HFF-Myc (cell line): ENCODE measurements around the gene MIR17HG.

Source experiments
- DNase-seq: peaks from one replicate; pipeline ENCODE4 v3.0.0-alpha.2; 2011; ENCODE audit warnings: low read depth; ENCODE audit errors: extremely low read depth
- H3K4me3 ChIP-seq: replicated peaks from 2 replicates; pipeline ENCODE4 v1.5.1; 2011; ENCODE audit warnings: low read depth, mild to moderate bottlenecking, control low read depth, low read length
- CTCF ChIP-seq: IDR thresholded peaks from 2 replicates; pipeline ENCODE4 v1.5.1; 2012; ENCODE audit warnings: mild to moderate bottlenecking, low read depth, low read length, control low read depth; ENCODE audit errors: missing control alignments

Gene MIR17HG

GRCh38 chr13:91355826-91356710 lies 8.6 kb downstream of the MIR17HG start:
- DNase-seq: no peak
- no peak for TF ChIP-seq CTCF

GRCh38 chr13:91356919-91357612 lies 9.6 kb downstream of the MIR17HG start:
- no peak overlapping the region for H3K4me3 ChIP-seq
- TF ChIP-seq CTCF: no peak
- DNase-seq: no peak

More at GRCh38 chr13:91355826-91356710, 8.6 kb downstream of the MIR17HG start:
- H3K4me3 ChIP-seq: no peak overlapping the region

- no peak for DNase-seq
- H3K4me3 ChIP-seq: no peak overlapping the region
- TF ChIP-seq CTCF: no peak
Measured at GRCh38 chr13:91357613-91358386, 10.3 kb downstream of the MIR17HG start.

GRCh38 chr13:91358387-91358782 lies 10.9 kb downstream of the MIR17HG start:
- no peak for DNase-seq
- no peak overlapping the region for H3K4me3 ChIP-seq
- TF ChIP-seq CTCF: no peak

GRCh38 chr13:91359111-91359510 lies 11.6 kb downstream of the MIR17HG start:
- DNase-seq: no peak
- no peak overlapping the region for H3K4me3 ChIP-seq

More at GRCh38 chr13:91359111-91359510, 11.6 kb downstream of the MIR17HG start:
- no peak for TF ChIP-seq CTCF
